GM12892 (cell line): ENCODE measurements around the gene ARHGEF33. TPM values are rescaled to one million over a fixed set of nuclear protein-coding genes. Genes with fewer than 3 reads are reported as not detected.
A peak's percentile ranks its signal among the peaks of the same experiment; 100 is the strongest.

Source experiments
- DNase-seq: peaks from one replicate; pipeline ENCODE4 v3.0.0; 2011; ENCODE audit not compliant: insufficient read length
- FAIRE-seq: peaks from 2 replicates; lab custom pipeline; 2011; peaks lifted over from hg19 to GRCh38; lab: Jason Lieb, UNC
- POLR2A ChIP-seq: IDR thresholded peaks from 2 replicates; pipeline ENCODE4 v1.6.1; 2011; ENCODE audit warnings: low read depth, low read length, control low read depth
- POLR2AphosphoS5 ChIP-seq: IDR thresholded peaks from 2 replicates; pipeline ENCODE4 v1.6.1; 2011; ENCODE audit warnings: low read depth, low read length, control low read depth
- TAF1 ChIP-seq: IDR thresholded peaks from 2 replicates; pipeline ENCODE4 v1.6.1; 2011; ENCODE audit warnings: low read depth, mild to moderate bottlenecking, control low read depth, low read length, borderline replicate concordance
- polyA plus RNA-seq: library from polyadenylated mRNA; unstranded; fragments of >200 nt; gene quantifications from one replicate; pipeline ENCODE4 v1.2.1, GENCODE V29; 2012; ENCODE audit warnings: missing spikeins, inconsistent platforms; ENCODE audit not compliant: missing spikeins

The ARHGEF33 gene
- 0.06 TPM for polyA plus RNA-seq

DNA sequence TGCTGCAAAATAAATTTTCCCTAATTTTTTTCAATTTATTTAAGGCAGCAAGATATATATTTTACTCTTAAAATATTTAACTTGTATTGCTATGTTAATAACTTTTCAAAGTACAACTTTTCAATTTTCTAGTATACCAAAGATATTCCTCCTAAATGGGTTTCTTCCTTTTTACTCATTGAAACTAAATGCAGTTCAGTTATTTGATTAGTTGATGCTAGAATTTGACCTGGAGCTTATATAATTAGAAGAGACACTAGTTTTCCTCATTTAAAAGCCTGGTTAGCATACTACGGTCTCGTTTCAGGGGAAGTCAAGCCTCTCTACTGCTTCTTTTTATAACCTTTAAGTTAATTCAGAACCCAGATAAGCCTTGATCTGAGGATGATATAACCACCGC is at the start of gene ARHGEF33:
Gene ARHGEF33 (plus strand): TSS at position 301 of the 400 bp plus-strand sequence. CDS start 29,573 bp downstream, outside the sequence.
- no peak for FAIRE-seq
- no peak for DNase-seq
- no peak for TF ChIP-seq POLR2A
- no peak for TF ChIP-seq TAF1
- no peak for TF ChIP-seq POLR2AphosphoS5

DNA sequence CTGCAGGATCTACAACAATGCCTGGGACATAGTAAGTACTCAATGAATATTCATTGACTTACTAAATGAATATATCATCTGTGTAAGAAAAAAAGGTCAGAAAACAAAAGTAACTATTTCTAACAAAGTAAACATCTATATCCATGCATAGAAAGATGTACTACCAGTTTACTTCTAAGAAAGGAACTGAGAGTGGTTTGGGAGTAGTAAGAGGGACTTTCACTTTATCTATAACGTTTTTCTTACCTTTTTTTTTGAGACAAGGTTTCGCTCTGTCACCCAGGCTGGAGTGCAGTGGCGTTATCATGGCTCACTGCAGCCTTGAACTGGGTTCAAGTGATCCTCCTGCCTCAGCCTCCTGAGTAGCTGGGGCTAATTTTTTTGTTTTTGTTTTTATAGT is 39.6 kb upstream of the ARHGEF33 start:
- FAIRE-seq (peak; percentile 85), DNase-seq (no peak)
- no peak for TF ChIP-seq TAF1
- no peak for TF ChIP-seq POLR2AphosphoS5
- no peak for TF ChIP-seq POLR2A

DNA sequence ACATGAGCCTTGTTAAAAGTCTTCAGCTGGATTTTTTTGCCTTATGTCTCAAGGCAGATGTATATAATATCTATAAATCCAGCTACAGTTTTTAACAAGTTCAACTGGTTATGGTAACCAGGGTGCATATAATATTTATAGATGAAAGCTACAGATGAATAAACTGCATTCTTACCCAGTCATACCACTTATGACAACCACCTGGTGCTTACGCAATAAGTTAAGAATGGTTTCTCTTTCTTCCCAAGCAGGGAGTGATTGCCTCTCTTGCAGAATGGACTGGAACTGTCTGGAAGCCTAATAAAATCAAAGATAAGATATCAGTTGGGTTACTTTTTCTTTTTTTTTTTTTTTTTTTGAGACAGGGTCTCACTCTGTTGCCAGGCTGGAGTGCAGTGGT is 33.5 kb upstream of the ARHGEF33 start:
- FAIRE-seq = no peak
- DNase-seq = no peak
- TF ChIP-seq POLR2AphosphoS5 = no peak
- no peak for TF ChIP-seq POLR2A
- no peak for TF ChIP-seq TAF1

DNA sequence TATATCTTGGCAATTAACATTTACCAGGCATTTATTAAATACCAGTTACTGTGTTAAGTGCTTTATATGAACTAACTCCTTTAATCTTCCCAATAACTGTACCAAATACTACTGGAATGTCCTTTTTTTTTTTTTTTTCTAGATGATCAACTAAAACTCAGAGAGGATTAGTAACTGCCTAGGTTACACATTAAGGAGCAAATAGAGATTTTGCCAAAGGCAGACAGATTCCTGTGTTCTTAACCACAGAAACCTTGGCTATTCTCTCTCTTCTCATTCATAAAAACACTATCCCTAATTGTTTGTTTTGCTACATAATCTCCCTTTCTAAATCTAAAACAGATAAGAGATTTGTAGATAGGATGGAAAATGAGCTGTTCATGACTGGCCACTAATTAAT is 27.2 kb upstream of the ARHGEF33 start:
- no peak for TF ChIP-seq TAF1
- FAIRE-seq (no peak), DNase-seq (no peak)

DNA sequence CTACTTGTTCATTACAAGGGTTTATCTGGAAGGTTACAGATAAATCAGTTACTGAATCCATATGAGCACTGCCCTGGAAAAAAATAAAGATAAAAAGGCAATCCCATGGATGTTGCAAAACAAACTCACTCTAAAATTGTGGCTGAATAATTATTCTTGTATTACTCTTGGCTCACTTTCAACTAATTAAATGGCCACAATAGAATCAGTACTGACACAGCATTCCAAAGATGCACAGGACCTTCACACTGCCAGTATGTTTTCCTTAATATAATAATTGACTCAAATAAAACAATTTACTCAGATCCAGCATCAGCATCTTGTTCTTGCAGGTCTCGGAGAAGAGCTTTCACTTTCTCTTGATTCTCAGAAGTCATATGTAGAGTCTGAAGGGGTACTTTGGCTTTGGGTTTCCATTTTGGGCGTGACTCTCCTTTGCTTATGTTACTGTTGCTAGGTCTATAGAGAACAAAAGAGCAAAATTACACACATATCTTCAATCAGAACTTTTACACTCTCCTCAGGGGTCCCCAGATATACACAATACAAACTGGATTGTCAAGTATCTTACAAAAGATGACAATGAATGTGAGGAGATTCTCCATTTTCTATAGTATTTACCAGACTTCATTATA is 26.5 kb upstream of the ARHGEF33 start:
- FAIRE-seq (no peak), DNase-seq (no peak)

DNA sequence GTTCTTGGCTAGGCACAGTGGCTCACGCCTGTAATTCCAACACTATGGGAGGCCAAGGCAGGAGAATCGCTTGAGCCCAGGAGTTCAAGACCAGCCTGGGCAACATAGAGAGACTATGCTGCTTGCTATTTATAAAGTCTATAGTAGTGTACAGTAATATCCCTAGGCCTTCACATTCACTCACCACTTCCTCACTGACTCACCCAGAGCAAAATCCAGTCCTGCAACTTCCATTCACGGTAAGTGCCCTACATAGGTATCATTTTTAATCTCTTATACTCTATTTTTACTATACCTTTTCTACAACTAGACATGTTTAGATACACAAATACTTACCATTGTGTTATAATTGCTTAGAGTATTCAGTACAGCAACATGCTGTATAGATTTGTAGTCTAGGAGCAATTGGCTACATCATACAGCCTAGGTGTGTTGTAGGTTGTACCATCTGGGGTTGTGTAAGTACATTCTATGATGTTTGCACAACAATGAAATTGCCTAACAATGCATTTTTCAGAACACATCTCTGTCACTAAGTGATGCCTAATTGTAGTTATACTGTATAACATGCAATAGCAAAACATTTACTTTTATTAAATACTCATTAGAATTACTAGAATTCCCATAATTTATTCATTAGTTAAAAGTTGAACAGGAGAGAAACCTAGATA is 22.8 kb upstream of the ARHGEF33 start:
- FAIRE-seq = no peak
- DNase-seq = no peak
- TF ChIP-seq TAF1 = no peak
- TF ChIP-seq POLR2AphosphoS5 = no peak
- no peak for TF ChIP-seq POLR2A

More for the DNA sequence above, 26.5 kb upstream of the ARHGEF33 start:
- TF ChIP-seq POLR2A = no peak
- TF ChIP-seq TAF1 = no peak
- no peak for TF ChIP-seq POLR2AphosphoS5

DNA sequence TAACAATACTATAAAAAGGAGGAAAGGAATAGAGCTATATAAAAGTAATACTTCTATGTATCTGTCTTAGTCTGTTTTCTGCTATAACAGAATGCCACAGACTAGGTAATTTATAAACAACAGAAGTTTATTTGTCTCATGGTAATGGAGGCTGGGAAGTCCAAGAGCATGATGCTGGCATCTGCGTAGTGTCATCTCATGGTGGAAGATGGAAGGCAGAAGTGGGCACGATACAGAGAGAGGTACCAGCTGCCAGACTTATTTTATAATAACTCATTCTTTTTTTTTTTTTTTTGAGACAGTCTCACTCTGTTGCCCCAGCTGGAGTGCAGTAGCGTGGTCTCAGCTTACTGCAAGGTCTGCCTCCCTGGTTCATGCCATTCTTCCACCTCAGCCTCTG is 18.2 kb upstream of the ARHGEF33 start:
- FAIRE-seq (no peak), DNase-seq (no peak)
- TF ChIP-seq TAF1 (no peak), POLR2AphosphoS5 (no peak), POLR2A (no peak)

DNA sequence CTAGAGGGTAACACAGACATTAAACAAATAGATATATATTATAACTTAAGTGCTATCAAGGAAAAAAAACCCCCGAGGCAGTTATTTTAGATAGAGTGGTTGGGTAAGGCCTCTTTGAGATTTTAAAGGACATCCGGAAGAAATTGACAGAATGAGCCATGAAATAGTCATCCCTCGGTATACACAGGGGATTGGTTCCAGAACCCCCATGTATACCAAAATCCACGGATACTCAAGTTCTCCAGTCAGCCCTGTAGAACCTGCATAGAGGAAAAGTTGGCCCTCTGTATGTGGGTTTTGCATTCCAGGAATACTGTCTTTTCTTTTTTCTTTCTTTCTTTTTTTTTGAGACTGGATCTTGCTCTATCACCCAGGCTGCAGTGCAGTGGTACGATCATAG is 15.9 kb upstream of the ARHGEF33 start:
- DNase-seq = no peak
- TF ChIP-seq TAF1 = no peak
- TF ChIP-seq POLR2AphosphoS5 = no peak
- TF ChIP-seq POLR2A = no peak
- no peak for FAIRE-seq

DNA sequence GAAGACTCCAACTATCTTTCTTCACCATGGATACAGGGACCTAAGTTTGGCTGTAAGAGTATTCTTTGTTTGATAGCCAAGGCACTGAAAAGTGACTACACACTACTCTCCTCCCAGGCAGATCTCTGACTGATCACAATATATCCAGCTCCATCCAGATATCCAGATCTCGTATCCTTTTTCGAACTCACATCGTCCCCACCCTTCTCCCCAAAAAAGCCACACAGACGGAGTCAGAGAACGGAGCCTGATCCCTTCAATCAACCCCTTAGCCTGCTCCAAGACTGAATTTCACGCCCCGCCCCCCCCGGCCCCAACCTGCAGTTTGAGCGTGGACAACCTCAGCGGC is 14.5 kb upstream of the ARHGEF33 start:
- DNase-seq (no peak), FAIRE-seq (peak; percentile 67)

DNA sequence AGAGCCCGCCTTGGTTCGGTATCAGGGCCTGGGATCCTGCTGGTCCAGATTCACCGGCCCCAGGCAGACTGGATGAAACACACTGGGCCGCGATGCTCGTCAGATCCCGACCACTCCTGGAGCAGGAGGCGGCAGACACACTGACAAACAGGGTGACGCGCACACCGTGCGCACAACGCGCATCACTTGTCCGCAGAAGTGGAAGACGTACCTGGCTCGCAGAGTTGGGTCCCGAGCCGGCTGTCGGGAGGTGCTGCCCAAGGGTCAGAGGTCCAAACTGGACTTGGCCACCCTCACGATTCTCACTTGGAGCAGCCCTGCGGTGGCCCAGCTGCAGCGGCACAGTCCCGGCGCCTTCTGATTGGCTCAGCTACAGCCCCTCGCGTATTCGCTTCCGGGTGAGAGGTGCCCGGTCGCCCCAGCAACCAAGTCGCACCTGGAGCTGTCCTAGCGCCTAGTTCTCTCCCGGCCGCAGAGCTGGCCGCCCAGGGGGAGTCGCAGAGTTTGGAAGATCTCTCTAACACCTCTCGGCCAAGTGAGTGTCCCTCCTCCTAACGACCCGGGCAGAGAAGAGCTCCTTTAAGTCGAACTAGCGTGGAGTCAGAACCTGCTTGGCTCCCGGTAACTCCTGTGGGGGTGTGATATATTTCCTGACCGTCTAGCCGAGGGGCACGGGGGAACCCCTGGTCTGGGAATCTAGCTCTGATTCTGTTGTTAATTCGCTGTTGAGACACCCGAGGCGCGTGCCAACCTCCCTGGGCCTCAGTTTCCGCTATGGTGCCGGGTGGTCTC is 13.9 kb upstream of the ARHGEF33 start, which contains the start of the genes DHX57 and MORN2:
Gene DHX57 (minus strand): TSS at position 359 of the 792 bp plus-strand sequence. CDS start 7,529 bp downstream, outside the sequence.
Gene MORN2 (plus strand): TSS at position 401 of the 792 bp plus-strand sequence.
- TF ChIP-seq POLR2A (peak; percentile 63; the same call in 1 of the 2 replicates), POLR2AphosphoS5 (0 out of 2 replicates have a peak, but pooled peaks have one; percentile 50), TAF1 (peak; percentile 33; the same call in 1 of the 2 replicates)
- FAIRE-seq (peak; percentile 98), DNase-seq (peak; percentile 83)

More for the DNA sequence above, 14.5 kb upstream of the ARHGEF33 start:
- no peak for TF ChIP-seq POLR2AphosphoS5
- TF ChIP-seq TAF1 = no peak
- TF ChIP-seq POLR2A = no peak

DNA sequence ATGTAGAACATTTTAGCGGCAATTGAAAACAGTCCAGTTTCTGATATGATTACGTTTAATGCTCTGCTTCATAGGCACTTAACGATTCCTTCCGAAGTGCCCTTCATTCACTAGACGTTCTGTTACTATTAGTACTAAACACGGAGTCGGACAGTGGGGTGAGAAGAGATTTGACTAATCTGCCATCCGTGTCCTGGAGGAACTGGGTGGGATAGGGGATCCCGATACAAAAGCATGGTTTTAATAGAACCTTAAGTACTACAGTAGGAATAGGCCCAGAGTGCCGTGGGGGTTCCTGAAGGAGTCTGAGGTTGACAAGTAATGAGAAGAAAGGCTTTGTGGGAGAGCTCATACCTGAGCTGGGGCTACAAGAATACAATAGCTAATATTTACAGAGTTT is 13.3 kb upstream of the ARHGEF33 start:
- DNase-seq (no peak), FAIRE-seq (peak; percentile 60)
- no peak for TF ChIP-seq POLR2AphosphoS5
- TF ChIP-seq POLR2A = no peak
- no peak for TF ChIP-seq TAF1
